ENCODE data around the gene TMEM151B.

GRCh38 chr6:44292661-44293365, 22.6 kb downstream of the TMEM151B start:
- TF ChIP-seq CTCF (IDR thresholded peaks at IDR 0.05) (no peak), EZH2 (IDR thresholded peaks at IDR 0.05; ENCODE audit: borderline replicate concordance, insufficient read depth, low read depth, low read length, poor library complexity, severe bottlenecking) (no peak)
